Left colon (tissue), 2 donors: ENCODE measurements around the gene TMEM150C. TPM values are rescaled to one million over a fixed set of nuclear protein-coding genes. Genes with fewer than 3 reads are reported as not detected.

Experiments used
- ATAC-seq: fragments of 200-7000 bp; cut with Tn5 transposase; one replicate; pipeline ENCODE4 v1.9.1; 2020; ENCODE audit warnings: mild to moderate bottlenecking, moderate library complexity
- DNase-seq, 2 donors: peaks; one replicate each; pipeline ENCODE4 v3.0.0-alpha.2; 2020
- intact Hi-C, 2 donors: fragments of 100-400 bp; cut with DNase I in 1 of 2; cut with micrococcal nuclease in 1 of 2; formaldehyde crosslinking; loops; one replicate each; pipeline versions ENCODE4 v1.11.2 to v1.14.0; 2022; cut with DNase I, micrococcal nuclease
- long read RNA-seq: library from polyadenylated mRNA; unstranded; transcript quantifications from one replicate; pipeline ENCODE4 v2.0.0, GENCODE V29; 2021
- total RNA-seq, 2 donors: library from RNA; stranded (reverse); fragmentation: NEBNext Ultra II Directional; extraction: Animal tissue kit (Norgen Biotek cat#: 25700); gene quantifications; one replicate each; pipeline ENCODE4 v1.2.1, GENCODE V29; 2021
- donor health status: DM: no; HTN: no; CAD: no.
- donor health status: DM: yes; HTN: yes; CAD: no.

TMEM150C gene
- total RNA-seq: 1 to 10 TPM; 1.8 to 3.7 TPM
- long read RNA-seq, partial matches to known transcripts: 0 of 3 reads
- long read RNA-seq, other reads (novel, unspliced or antisense): 0 of 3 reads

DNA sequence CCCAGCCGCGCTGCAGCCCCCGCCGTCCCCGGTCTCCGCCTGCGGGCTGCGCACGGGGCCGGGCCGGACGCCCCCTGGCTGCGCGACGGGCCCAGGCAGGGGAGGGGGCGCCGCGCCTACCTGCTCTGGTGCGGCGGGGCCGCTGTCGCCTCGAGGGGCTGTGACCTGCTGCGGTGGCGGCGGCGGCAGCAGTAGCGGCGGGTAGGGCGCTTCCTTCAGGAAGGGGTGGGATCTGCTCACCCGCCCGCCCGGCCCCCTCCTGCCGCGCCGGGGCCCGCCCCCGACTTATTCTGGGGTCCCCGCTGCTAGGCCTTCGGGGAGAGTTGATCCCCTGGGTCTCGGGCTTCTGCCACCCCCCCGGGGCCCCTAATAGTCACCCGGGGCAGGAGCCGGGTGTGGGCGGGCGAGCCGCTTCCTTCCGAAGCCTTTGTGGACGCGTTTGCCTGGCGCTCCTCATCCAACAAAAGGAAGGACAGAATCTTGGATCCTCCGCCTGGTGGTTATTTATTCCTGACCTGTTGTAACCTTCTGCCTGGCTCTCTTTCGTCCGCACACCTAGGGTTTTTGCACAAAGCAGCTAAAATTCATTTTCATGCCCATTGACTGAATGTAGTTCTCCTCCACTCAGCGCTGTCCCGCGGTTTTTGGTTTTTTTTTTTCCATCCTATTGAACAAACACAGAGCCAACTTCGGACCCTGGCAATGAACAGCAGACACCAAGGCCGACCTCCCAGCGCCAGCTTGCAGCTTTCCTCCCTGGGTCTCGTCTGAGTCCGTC is at the start of gene TMEM150C:
Gene TMEM150C, minus strand, starts transcription at position 203 of the 778 bp plus-strand sequence. CDS start 57,331 bp downstream, outside the sequence.
- peak; percentile 25 to 29 for DNase-seq
- peak; percentile 77 for ATAC-seq
- intact Hi-C loops: no loop called here

DNA sequence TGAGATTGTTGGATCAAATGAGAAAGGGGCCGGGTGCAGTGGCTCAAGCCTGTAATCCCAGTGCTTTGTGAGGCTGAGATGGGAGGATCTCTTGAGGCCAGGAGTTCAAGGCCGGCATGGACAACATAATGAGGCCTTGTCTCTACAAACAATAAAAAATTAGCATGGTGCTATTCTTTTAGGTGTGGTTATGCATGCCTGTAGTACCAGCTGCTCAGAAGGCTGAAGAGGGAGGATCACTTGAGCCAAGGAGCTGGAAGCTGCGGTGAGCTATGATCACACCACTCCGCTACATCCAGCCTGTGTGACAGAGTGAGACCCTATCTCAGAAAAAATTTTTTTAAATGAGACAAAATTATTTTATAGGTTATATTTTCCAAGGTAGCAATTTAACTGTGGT is 49.7 kb upstream of the TMEM150C start:
- no peak for DNase-seq
- intact Hi-C loops: no loop called here
- peak; percentile 53 for ATAC-seq

DNA sequence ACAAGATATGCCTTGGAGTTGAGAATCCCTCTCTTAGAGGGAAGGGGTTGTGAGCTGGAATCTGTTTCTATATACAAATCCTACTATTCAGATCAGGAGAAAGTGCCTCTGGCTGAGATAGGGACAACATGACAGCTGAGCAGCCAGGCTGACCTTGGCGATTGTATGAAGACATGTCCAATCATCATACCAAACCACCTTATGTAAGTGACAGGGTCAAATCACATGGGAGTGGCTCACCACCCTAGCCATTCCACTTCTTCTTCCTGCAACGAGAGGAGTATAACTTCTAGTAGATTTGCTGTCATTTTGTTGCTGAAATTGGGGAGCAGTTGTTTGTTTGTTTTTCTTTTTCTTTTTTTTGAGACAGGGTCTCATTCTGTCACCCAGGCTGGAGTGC is 48.3 kb upstream of the TMEM150C start:
- ATAC-seq: no peak
- DNase-seq: no peak
- intact Hi-C loops: no loop called here

DNA sequence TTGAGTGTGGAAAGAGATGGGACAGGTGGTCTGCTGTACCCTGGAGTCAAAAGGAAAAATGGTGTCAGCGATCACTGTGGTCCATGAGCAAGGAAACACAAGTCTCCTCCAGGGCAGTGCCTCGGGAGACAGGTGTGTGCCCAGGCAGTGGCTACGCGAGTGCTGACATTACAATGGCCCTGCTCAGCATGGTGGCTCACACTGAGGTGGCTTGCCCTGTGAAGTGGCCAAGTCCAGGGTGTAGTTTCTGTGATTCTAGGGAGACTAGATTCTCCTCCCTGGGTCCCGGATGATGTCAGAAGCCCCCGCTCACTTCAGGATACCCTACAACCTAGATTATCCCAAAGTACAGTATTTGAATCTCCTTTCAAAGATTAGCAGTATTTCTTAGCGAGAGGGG is 44.8 kb upstream of the TMEM150C start:
- intact Hi-C loops: no loop called here
- no peak for ATAC-seq
- DNase-seq: no peak

DNA sequence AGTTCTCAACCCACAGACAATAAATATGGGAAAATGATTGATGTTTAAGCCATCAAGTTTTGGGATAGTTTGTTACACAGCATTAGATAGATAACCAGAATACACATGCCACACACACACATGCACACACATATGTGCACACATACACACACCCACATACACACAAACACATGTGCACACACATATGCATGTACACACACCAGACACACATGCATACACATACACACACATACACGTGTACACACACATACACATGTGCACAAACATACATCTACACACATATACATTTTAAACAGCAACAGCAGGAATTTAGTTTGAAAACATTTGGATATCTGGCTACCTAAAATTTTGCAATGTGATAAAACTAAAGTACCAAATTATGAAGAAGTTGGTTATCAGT is 42.7 kb upstream of the TMEM150C start:
- DNase-seq (no peak), ATAC-seq (no peak)
- intact Hi-C loops: no loop called here

DNA sequence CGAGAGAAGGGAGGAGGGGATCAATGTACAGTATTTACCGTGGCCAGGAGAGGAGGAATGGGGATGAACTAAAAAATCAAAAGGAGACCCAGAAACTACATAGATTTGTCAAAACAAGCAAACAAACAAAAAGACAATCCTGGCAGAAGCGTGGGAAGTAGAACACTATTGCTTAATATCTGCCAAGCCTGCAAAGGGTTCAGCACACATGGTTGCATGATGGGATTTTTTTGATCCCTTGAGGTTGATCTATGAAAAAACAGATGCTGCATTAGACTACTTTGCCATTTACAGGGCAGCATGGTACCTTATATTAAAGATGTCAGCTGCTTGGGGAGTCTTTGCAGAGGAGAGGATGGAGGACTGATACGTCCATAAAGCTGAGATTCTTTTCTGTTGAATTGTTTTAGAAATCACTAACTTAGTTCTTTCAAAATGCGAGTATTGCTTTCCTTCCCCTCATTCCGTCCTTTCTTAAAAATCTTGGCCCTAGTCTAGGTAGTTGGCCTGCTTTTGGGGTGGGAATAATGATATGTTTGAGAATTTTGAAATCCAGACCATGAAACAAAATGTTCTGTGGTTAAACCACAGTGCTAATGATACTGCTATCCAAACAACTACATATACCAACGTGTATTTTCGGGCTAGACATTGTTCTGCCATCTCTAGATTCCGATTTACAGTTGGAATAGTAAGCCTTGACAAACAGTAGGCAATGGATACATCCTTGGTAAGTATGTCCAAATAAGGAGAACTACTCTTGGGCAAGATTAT is 39.6 kb upstream of the TMEM150C start:
- DNase-seq (no peak), ATAC-seq (no peak)
- intact Hi-C loops: no loop called here

DNA sequence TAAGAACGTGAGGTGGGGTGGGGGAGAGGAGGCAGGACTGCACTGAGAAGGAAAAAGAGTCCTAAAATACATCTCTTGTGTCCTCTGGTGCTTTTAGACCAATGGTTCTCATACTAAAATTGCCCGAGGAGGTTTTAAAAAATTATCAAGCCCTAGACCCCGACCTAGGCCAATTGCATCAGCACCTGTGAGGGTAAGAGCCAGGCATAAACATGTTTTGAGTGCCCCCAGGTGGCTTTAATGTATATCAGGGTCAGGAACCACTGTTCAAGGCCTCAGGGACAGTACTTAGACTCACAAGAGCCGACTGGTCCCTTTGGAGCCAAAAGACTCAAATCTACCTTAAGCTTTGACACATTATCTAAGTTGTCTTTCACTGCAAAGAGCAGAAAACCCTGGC is 37.5 kb upstream of the TMEM150C start:
- intact Hi-C loops: no loop called here
- ATAC-seq (no peak), DNase-seq (no peak)

DNA sequence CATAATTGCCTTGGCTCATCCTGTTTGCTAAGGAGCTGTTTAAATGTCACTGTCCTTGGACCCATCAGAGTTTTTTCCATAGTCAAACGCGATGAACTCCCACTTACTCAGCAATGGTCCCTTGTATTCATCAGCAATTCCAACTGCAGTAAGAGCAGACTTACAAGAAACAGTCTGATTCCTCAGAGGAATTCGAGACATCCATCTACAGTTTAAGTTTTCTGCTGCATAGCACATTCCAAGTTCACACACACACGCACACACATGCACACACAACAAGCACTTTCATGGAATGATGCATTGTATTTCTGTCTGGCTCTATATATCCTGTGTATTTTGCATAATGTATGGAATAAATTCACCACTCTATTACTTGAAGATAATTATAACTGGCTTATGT is 32.7 kb upstream of the TMEM150C start:
- intact Hi-C loops: no loop called here
- ATAC-seq (no peak), DNase-seq (no peak)

DNA sequence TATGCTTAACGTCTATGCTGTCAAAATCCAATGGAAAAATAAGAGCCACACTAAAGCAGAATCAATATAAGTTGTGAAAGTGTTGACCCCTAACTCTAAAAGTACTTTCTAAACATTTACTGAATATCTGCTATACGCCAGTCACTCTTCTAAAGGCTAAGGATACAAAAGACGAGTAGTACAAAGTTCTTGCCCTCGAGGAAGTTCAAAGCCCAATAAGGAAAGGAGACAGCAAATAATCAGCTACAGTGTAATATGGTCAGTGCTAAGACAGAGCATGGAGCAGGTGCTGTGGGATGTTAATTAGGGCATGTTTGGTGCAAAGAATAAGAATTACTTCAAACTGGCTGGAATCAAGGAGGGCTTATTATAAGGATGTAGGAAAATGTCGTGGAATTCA is 31.6 kb upstream of the TMEM150C start:
- intact Hi-C loops: no loop called here
- peak; percentile 99 for ATAC-seq
- no peak for DNase-seq

DNA sequence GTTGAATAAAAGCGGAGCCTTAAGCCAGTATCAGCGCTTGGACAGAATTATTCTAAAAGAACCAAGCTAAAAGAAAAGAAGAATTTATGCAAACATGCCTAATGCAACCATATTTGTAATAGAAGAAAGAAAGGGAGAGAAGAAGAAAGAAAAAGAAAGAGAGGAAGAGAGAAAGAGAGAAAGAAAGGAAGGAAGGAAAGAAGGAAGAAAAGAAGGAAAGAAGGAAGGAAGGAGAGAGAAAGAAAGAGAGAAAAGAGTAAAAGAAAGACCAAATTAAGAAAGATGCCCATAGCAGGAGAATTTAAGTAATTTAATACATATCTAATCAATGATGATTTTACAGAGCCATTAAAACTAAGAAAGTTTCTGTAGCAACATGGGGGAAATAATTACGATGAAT is 30.9 kb upstream of the TMEM150C start:
- DNase-seq: no peak
- intact Hi-C loops: no loop called here
- ATAC-seq: no peak

DNA sequence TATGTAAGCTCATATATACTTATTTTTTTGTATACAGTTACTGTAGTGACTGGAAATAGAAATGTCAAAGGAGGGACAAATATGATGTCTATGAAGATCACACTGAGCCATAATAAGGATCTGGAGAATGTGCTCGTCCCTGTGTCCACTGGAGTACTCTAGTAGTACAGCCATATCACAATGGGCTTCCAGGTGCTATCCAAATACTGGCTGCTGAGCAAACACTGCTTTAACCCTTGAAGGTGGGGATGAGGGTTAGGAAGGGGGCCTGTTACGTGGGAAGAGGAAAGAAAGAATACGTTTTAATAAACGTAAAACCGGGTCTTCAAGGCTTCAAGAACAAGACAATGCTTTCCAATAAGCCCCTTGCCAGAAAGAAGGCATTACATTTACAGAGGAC is 29.8 kb upstream of the TMEM150C start:
- DNase-seq (no peak), ATAC-seq (no peak)
- intact Hi-C loops: no loop called here

DNA sequence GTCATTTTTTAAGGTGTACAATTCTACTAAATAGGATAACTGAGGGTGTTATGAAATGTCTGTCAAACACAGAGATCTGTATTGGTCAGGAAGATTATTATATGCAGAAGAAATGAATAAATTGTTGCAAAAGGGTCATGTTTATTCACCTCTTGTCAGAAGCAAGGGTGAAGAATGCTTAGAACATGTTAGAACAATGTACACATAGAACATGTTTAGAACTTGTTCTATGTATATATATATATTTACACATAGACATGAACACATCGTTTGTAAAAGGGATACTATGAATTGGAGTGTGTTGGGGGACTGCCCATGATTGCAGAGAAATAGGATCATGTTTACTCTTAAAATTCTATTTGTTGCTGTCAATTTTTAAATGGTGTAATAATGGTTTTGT is 28.0 kb upstream of the TMEM150C start:
- no peak for ATAC-seq
- DNase-seq: no peak
- intact Hi-C loops: no loop called here

DNA sequence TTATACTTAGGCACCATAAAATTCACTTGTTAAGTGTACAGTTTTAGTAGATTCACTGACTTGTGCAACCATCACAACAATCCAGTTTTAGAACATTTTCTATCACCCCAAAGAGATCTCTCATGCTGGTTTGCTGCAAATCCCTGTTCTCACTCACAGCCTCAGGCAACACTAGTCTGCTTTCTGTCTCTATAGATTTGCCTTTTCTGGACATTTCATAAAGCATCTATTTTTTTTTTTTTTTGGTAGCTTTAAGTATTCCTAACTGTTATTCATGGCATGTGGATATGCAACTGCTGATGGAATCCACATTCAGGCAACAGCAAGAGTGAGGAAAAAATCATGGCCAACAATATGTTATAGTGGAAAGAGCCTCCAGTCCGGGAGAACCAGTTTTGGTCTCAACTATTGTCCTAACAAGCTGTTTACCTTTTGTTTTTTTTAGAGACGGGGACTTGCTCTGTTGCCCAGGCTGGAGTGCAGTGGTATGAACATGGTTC is 27.0 kb upstream of the TMEM150C start:
- ATAC-seq: no peak
- intact Hi-C loops: no loop called here
- no peak for DNase-seq

DNA sequence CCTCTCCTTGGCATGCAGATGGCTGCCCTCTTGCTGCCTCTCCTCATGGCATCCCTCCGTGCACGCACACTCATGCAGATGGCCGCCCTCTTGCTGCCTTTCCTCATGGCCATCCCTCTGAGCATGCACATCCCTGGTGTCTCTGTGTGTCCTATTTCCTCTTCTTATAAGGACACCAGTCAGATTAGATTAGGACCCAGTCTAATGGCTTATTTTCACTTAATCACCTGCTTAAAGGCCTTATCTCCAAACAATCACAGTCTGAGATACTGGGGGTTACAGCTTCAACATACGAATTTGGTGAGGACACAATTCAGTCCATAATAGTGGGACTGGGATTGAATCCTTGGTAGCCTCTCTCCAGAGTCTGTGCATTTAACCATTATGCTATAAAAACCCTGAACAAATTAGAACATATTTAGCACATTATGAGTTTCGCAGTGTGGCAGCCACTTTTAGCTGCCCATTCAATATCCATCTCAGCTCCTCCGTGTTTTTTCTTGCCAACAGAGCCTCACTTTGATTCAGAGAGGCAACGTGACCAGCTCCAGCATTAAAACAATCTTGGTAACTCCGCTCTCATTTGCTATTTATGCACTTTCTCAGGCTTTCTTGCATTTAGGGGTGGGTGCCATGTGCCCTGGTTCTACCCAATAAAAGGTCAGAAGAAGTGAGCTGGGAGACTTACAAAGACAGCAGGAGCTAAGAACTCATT is 26.2 kb upstream of the TMEM150C start:
- intact Hi-C loops: no loop called here
- ATAC-seq (no peak), DNase-seq (no peak)

DNA sequence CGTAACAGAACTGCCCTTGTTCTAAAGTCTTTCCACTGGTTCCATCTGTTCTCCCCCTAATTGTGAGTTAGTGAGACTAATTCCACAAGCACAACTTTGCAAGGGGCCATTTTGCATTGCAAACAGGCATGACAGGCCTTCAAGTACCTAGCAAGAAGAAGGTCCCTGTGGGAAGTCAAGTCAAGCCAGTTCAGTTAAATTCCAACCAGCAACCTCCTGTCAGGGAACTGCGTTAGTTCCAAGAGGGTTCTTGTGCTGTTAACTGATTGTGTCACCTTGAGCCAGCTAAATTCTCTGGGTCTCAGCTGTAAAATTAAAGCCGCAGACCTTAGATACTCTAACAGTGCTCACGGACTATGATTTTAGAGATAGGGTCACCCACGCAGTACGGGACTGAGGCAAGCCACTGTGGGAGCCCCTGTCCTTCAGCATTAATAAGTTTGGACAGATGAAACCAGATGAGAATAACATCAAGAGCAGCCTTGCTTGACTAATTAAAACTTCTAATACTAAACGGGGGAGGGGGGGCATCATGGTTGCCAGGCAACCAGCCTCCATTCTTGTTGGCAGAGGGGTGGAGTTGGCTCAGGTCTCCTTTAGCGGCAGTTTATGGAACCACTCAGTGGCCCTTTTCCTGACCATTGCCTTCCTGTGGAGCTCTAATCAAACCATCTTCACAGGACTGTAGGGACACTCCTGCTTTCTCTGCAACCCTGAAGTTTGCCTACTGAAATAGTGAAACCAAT is 24.1 kb upstream of the TMEM150C start:
- ATAC-seq (no peak), DNase-seq (no peak)
- intact Hi-C loops: no loop called here

DNA sequence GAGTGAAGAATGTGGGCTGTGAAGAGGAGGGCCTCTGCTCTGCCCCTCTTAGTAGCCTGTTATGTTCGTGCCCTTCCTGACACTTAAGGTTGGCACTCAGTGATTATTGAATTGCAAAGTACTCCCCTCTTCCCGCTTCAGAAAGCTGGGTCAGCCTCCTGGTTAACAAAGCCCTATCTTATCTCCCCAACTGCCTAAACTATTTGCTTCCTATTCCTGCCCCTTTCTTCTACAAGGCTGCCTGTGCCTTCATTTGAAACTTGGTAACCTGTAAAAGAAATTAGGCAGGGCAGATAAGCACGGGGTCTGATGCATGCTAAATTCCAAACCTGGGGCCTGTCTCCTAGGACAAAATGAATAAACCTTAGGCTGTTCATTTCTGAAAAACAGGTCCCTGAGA is 23.1 kb upstream of the TMEM150C start:
- no peak for ATAC-seq

DNA sequence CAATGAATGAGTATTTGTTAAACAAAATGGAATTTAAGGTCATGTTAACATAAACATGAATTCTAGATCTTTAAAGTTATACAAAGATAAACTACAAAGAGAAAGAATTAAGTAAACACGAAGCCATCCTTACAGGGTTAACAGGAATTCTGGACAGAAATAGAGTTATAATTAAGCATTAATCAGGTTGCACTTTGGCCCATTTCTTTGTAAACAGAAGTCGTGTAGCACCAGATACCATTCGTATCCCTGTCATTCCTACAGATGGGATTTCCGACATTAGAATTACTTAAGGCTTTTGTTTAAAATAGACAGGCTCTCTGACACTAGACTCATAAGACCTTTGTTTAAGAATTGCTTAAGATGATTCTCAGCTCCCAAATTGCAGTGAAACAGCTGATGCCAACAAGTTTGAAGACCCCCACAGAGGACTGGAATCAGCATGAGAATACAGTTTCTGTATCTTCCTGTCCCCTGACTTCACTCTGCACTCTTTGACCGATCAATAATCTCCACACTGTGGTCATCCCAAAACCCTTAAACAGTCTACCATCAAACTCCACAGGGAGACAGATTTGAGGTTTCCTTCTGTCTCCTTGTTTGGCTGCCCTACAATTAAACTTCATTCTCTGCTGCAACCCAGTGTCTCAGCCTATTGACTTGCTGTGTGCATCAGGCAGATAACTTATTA is 22.3 kb upstream of the TMEM150C start:
- intact Hi-C loops: no loop called here
- DNase-seq (no peak), ATAC-seq (no peak)

More for the DNA sequence above, 23.1 kb upstream of the TMEM150C start:
- no peak for DNase-seq
- intact Hi-C loops: no loop called here

DNA sequence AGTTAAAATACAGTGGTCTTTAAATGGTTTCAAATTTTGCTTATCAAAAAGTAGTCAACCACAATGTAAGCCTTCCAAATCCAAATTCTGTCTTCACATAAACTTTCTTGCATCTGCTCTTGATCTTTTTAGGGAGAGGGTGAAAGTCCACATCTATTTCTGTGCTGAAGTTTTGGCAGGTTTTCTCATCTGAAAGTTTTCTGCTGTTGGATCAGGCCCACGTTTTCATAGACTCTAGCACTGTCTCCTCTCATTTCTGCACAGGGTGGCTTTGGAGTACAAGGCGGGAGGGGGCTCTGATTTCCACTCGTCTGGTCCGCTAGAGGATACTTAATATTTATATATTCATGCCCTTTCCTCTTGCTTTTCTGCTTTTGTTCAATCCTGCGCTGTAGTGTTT is 18.1 kb upstream of the TMEM150C start:
- no peak for ATAC-seq
- intact Hi-C loops: no loop called here
- DNase-seq: no peak
